Frontal cortex (tissue), 4 donors: ENCODE measurements around the gene STAC. TPM values are rescaled to one million over a fixed set of nuclear protein-coding genes. Genes with fewer than 3 reads are reported as not detected.
"Not testable (repeated sequence)": the region's sequence is repeated elsewhere in the genome, so short reads cannot be mapped to it uniquely, and the experiment has no call there.

Experiments used
- DNase-seq, 2 donors: peaks; one replicate each; pipeline ENCODE4 v3.0.0; 2012; ENCODE audit warnings: low spot score in 2 of 2
- FAIRE-seq: peaks from 2 replicates; lab custom pipeline; 2012; peaks lifted over from hg19 to GRCh38; lab: Jason Lieb, UNC
- total RNA-seq: library from RNA; depleted of rRNA; stranded (reverse); fragments of >200 nt; gene quantifications from one replicate; pipeline ENCODE4 v1.2.3, GENCODE V29; 2014
- donor health status: control.
- donor health status: control.
- donor health status: control.

The STAC gene
- total RNA-seq, 1 donor from 2014 or later, result 6.5 TPM

DNA sequence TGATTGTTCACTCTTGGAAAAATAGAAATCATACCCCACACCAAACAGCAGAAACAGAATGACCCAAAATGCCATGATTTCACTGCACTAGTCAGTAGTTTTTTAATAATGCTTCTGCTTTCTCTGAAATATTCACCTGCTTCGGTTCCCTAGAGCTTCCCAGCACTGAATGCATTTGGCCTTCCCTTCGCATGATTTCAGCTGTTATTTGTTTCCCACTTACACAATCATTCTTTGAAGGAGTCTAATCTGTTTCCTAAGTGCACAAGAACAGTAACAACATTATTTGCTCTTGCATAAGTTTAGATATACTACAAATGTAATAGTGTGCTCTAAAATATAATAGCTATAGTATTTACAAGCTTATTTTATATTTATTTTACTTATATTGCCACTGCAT is 178.7 kb downstream of the STAC start:
- no peak for DNase-seq
- no peak for FAIRE-seq

DNA sequence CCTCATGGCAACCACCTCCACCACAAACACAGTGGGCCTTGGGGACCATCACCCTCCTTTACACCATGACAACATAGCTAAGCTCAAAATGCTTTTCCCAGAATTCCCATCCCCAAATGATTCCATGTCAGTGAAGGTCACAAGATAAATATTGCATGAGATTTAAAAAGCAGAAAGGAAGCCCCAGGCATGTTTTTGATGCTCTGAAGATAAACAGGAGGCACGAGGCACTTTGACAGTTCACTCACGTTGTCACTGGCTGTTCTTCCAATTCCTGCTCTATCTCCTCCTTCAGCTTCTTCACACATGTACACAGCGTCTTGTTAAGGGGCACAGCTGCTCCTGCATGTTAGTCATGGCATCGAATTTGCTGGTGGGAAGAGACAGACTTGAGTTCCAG is 180.4 kb downstream of the STAC start:
- DNase-seq, result no peak
- no peak for FAIRE-seq

DNA sequence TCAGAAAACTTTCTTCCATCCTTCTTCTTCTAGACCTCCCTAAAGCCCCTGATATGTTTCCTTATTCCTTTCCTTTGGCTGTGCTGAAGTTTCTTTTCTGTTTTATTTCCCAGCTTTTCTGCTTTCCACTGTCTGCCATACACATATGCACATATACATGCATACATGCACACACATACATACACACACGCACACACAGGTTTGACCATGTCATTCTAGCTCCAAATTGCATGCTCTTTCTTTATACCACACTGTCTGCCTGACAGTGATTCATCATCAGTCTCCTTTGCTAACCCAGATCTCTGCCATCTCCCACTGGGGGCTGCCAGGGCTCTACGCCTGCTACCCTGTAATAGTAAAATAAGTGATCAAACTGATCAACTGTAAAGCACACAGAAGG is 181.3 kb downstream of the STAC start:
- DNase-seq (no peak), FAIRE-seq (no peak)

DNA sequence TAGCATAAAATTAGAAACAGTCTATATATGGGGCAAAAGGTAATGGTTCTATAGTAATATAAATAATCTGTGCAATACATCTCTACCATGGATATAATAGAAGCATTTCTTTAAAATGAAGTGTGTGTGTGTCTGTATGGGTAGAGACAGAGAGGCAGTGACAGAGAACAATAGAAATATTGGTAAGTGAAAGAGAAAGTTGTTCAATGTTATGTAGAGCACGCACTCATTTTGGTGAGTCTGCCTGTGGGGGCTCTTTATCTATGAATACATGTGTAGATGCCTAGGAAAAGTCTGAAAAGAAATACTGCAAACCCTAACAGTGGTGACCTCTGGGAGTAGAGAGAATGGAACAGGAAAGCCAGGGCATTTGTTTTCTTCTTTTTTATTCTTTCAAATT is 182.6 kb downstream of the STAC start:
- no peak for FAIRE-seq

DNA sequence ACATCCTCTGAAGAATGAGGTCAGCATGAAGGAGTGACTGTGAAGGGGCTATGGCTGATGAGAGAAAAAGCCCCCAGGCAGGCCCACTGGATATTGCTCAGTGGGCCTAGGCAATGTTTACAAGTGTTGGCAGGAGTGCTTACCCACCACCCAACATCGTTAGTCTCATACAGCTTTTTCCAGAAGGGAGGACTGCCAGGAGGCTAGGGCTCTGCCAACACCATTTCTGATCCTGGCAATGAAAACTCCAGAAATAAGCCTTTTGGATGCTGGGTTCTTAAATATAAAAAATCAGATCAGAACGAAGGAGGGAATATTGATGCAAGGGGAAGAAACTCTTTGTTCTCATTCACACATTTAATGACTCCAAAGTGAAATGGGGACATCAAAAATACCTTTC is 194.9 kb downstream of the STAC start:
- no peak for DNase-seq
- no peak for FAIRE-seq

More for the DNA sequence above, 182.6 kb downstream of the STAC start:
- no peak for DNase-seq

DNA sequence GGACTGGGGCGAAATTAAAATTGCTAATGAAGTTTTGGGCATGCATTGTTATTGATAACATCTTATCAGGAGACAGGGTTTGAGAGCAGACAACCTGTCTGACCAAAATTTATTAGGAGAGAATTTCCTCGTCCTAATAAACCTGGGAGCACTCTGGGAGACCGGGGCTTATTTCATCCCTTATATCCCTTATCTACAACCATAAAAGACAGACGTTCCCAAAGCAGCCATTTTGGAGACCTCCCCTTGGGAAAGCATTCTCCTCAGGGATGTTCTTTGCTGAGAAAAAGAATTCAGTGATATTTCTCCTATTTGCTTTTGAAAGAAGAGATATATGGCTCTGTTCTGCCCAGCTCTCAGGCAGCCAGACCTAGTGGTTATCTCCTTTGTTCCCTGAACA is 198.1 kb downstream of the STAC start:
- FAIRE-seq, DNase-seq: not testable (repeated sequence)

DNA sequence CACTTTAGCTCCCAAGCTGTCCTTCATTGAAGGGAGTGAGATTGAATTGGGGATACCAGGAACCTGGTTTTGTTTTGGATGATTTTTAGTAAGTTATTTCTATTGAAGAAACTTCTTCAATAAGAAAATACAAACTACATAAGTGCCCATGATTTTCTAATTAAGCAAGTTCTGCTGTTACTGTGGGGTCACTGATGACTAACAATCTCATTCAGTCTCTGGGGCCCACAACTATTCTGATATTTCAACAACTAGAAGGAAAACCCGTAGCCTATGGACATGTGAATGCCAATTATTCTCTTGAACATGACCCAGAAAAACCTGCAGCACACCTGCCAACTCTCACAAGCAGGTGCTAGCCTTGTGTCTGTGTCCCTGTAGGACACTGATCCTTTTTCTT is 199.4 kb downstream of the STAC start:
- DNase-seq, result no peak
- no peak for FAIRE-seq

DNA sequence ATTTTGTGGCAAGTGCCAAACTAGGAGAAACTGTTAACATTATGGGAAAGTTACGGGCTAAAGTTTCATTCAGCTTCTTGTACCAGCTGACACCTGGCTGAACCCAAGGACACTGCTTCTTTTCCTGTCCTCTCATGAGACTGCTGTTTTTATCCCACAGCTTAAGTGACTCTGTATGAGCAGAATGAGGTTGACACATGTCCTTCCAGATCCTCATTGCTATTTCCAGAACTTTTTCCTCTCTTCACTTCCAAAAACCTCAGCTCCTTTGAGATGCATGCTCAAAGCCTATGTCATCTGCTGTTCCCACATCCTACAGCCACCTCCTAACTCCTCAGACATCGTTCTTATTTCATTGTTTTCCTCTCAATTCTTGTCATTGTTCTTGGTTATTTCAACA is 200.4 kb downstream of the STAC start:
- FAIRE-seq, result no peak
- no peak for DNase-seq

DNA sequence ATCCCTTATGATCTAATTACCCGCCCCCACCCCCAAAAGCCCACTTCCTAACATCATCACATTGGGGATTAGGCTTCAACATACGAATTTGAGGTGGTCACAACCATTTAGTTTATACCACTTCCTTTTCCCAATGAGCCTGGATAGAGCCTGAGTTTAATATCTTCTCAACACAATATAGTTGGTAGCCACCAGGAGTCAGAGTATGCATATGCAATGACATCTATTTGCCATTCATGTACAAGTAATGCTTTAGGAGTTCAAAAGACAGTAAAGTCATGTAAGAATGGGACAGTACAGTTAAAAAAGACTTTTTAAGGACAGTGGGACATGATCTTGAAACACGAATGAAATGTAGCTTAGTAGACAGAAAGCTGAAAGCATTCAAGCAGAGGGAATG is 211.7 kb downstream of the STAC start:
- no peak for DNase-seq
- no peak for FAIRE-seq

DNA sequence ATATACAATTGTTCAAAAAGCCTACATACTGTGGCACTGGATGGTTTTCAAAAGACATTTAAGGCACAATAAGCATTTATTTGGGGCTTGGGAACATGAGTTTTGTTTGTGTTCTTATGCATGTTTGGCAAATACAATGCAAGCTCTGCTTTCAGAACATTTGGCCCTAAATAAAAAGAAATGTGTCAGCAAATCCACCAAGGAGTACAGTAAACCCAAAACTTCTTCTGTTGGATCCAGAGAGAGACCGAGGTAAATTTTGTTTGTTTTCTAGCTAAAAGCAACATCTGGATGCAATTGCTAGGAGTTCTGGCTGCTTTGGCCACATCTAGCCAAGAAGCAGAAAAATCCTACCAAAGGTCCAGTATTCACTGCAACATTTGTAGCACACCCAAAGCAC is 215.2 kb downstream of the STAC start:
- no peak for FAIRE-seq
- no peak for DNase-seq

DNA sequence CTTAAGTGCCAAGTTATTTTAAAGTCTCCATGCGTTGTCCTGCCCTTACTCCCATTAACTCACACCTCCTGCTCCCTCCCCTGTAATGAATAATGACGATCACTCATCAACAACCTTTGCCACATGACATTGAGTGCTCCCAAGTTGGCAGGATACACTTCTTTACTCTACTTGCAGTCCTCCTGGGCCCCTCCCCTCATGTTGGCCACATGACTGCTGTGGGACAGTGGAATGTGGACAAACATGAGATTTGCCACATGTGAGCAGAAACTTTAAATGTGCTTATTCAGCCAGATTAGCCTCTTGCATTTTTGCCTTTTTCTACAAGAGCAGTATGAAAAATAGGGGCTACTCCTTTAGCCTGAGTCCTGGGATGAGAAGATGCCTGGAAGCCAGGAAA is 216.1 kb downstream of the STAC start:
- DNase-seq (no peak), FAIRE-seq (no peak)

DNA sequence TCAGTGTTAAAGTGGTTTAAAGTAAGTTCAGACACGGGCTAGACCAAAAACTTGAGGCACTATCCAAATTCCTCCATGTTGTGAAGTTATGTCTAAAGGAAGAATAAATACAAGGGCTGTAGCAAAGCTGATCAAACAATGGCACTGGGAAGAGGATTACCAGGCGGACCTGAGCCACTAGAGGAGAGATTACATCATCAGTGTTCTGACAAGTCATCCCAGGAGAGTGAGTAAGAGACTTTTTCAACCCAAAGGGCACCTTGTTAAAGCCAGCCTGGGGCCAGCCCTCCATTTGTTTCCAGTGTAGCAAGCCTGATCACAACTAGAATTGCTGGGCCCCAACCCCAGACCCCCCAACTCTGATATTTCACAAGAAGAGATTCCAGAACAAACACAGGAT is 217.1 kb downstream of the STAC start:
- FAIRE-seq, result no peak

More for the DNA sequence above, 217.1 kb downstream of the STAC start:
- no peak for DNase-seq
